ENCODE results near the gene KIF5C. TPM values are rescaled to one million over a fixed set of nuclear protein-coding genes. Genes with fewer than 3 reads are reported as not detected.

KIF5C gene
- total RNA-seq, 4 donors from 2014 or later: 0.75 to 3.2 (median 2.3) TPM

DNA sequence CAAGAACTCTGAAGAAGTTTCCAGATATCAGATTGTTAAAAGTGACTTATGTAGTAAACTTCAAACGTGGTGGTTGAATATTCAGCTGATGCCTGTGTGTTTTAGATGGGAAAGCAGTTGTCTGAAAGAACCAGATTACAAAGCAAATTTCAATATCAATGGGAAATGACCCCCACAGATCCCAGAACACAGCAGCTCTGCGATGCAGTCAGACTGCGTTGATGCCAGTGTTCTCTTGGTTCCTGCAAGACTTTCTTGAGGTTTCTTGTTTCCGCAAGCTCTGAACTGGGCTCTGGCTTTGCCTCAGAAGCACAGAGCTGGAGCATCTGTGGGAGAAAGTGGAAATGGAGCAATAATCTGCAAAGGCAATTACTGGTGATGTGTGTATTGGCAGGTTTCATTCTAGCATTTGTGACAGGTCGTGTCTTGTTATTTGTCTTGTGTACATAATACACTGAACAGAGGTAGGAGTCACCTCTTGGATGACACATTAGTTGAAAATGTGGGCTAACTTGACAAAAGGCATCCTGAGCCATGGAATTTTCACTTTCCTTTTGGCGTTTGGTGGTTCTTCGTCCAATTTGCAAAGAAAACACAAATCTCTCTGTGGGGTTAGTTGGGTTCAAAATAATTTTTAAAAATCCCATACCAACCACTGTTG lies 152.7 kb downstream of the KIF5C start:
- in situ Hi-C loops (cut with MboI; ENCODE audit: low pct_ligation_motif_present in 1 of 4, low pct_unique_long_range_greater_than_20kb in 1 of 4, low sequenced_read_pairs in 3 of 4): loop anchor here in 2 of 4 donors (10.0 to 25.0 kb wide), 2 partner anchors 285 to 537 kb away; no protein-coding TSS in a partner anchor
- no peak for TF ChIP-seq EP300 (IDR thresholded peaks at IDR 0.05; ENCODE audit: low read depth)
- TF ChIP-seq, protein P1, sequence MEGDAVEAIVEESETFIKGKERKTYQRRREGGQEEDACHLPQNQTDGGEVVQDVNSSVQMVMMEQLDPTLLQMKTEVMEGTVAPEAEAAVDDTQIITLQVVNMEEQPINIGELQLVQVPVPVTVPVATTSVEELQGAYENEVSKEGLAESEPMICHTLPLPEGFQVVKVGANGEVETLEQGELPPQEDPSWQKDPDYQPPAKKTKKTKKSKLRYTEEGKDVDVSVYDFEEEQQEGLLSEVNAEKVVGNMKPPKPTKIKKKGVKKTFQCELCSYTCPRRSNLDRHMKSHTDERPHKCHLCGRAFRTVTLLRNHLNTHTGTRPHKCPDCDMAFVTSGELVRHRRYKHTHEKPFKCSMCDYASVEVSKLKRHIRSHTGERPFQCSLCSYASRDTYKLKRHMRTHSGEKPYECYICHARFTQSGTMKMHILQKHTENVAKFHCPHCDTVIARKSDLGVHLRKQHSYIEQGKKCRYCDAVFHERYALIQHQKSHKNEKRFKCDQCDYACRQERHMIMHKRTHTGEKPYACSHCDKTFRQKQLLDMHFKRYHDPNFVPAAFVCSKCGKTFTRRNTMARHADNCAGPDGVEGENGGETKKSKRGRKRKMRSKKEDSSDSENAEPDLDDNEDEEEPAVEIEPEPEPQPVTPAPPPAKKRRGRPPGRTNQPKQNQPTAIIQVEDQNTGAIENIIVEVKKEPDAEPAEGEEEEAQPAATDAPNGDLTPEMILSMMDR (IDR thresholded peaks at IDR 0.05): no peak
- no peak for TF ChIP-seq POLR2AphosphoS5 (IDR thresholded peaks at IDR 0.05)
- no peak for TF ChIP-seq POLR2A (IDR thresholded peaks at IDR 0.05)
- Histone ChIP-seq H3K36me3 (no peaks in the 10 kb centered on the region), H3K4me3 (no peak overlapping the region), H3K27ac (no peak overlapping the region), H3K9me3 (no peaks in the 10 kb centered on the region), H3K27me3 (peaks cover 4% of the 10 kb centered on the region), H3K4me1 (no peaks in the 10 kb centered on the region)
- WGBS, 2 donors (ENCODE audit: low coverage in 1 of 2): 77% methylated on average over 7 of the region's 7 CpGs; no CpG with 5 or more reads in 1 of the 2 donors
- intact Hi-C loops (cut with DNase I; ENCODE audit: low total_unique reads): no loop called here
- DNase-seq: no peak

DNA sequence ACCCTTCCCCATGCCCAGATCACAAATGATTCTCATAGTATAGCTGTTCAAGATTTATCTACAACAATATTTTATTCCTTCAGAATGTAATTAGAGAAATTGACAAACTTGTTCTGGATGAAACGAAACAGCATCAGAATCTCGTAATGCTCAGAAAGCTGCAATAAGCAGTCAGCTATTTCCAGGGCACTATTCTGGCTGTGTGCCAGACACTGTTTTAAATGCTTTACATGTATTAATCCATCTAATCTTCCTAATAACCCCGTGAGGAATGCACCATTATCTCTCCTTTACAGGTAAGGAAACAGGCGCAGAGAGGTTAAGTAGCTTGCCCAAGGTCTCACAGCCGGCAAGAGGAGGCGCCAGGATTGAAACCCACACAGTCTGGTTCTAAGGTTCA lies 153.3 kb downstream of the KIF5C start:
- in situ Hi-C loops (cut with MboI; ENCODE audit: low pct_ligation_motif_present in 1 of 4, low pct_unique_long_range_greater_than_20kb in 1 of 4, low sequenced_read_pairs in 3 of 4) (loop anchor here in 2 of 4 donors (10.0 to 25.0 kb wide), 2 partner anchors 284 to 536 kb away; no protein-coding TSS in a partner anchor), intact Hi-C loops (cut with DNase I; ENCODE audit: low total_unique reads) (no loop called here)
- no peak for DNase-seq
- Histone ChIP-seq H3K36me3 (no peaks in the 10 kb centered on the region), H3K27me3 (peaks cover 4% of the 10 kb centered on the region), H3K4me1 (no peaks in the 10 kb centered on the region), H3K9me3 (no peaks in the 10 kb centered on the region), H3K4me3 (no peak overlapping the region), H3K27ac (no peak overlapping the region)
- TF ChIP-seq EP300 (IDR thresholded peaks at IDR 0.05; ENCODE audit: low read depth): no peak
- no peak for TF ChIP-seq POLR2AphosphoS5 (IDR thresholded peaks at IDR 0.05)
- TF ChIP-seq, protein P1 (IDR thresholded peaks at IDR 0.05): no peak
- 58 to 83% methylated on average over 3 to 6 of the region's 6 CpGs for WGBS, 2 donors (ENCODE audit: low coverage in 1 of 2)

DNA sequence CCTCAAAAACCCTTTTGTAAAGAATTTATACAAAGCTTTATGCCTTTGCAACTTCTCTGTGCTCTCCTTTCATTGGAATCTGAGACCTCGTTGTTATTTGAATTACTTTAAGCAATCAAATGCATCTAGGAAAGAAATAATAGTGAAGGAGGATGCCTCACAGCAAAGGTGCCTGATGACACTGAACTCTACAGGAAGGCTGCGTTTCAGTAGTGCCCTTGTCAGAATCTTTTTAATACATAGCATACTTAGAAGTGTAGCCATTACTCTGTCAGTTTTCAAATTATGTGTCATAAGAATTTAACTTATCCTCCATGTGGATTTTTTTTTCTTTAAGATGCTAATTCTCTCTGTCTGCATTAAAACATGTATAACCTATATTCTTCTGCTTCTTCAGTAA lies 153.9 kb downstream of the KIF5C start:
- no peaks in the 10 kb centered on the region for H3K4me1 ChIP-seq
- no peaks in the 10 kb centered on the region for H3K9me3 ChIP-seq
- no peak overlapping the region for H3K27ac ChIP-seq
- WGBS, 2 donors (ENCODE audit: low coverage in 1 of 2): 63 to 70% methylated on average over 2 of the region's 2 CpGs
- intact Hi-C loops (cut with DNase I; ENCODE audit: low total_unique reads) (no loop called here), in situ Hi-C loops (cut with MboI; ENCODE audit: low pct_ligation_motif_present in 1 of 4, low pct_unique_long_range_greater_than_20kb in 1 of 4, low sequenced_read_pairs in 3 of 4) (loop anchor here in 2 of 4 donors (10.0 to 25.0 kb wide), 2 partner anchors 283 to 536 kb away; no protein-coding TSS in a partner anchor)
- H3K36me3 ChIP-seq: no peaks in the 10 kb centered on the region
- DNase-seq: no peak
- H3K27me3 ChIP-seq: peaks cover 4% of the 10 kb centered on the region
- H3K4me3 ChIP-seq: no peak overlapping the region
- TF ChIP-seq POLR2AphosphoS5 (IDR thresholded peaks at IDR 0.05) (no peak), EP300 (IDR thresholded peaks at IDR 0.05; ENCODE audit: low read depth) (no peak), POLR2A (IDR thresholded peaks at IDR 0.05) (no peak)
- TF ChIP-seq, protein P1 (IDR thresholded peaks at IDR 0.05): no peak

DNA sequence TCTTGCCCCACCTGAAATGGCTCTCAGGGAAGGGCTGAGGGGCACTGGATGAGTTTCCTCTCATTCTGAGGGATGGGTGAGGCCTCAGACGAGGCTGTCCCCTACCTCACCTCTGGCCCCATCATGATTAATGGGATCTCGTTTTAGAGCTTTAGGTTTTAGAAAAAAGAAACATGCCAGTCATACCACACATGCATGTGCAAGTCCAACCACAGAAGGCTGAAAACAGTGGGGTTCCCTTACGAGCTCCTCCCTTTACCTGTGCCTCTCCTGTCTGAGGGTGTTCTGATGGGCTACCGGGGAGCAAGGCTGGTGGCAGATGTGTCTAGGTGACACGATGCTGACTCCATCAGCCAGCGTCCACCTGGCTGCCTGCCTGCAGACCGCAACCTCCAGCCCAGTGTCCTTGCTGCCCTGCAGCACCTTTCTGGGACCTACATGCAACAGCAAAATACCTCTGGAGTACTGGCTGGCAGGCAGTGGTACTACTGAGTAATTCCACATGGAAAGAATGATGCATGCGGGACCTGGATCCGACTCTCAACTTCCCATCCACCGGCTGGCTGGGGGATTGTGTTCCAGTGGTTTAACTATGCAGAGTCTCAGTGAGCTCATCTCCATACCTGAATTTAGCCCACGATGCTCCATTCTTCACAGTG lies 154.4 kb downstream of the KIF5C start:
- Histone ChIP-seq H3K4me1 (no peaks in the 10 kb centered on the region), H3K36me3 (no peaks in the 10 kb centered on the region), H3K27me3 (peaks cover 4% of the 10 kb centered on the region), H3K4me3 (no peak overlapping the region), H3K9me3 (no peaks in the 10 kb centered on the region), H3K27ac (no peak overlapping the region)
- in situ Hi-C loops (cut with MboI; ENCODE audit: low pct_ligation_motif_present in 1 of 4, low pct_unique_long_range_greater_than_20kb in 1 of 4, low sequenced_read_pairs in 3 of 4) (loop anchor here in 2 of 4 donors (10.0 to 25.0 kb wide), 2 partner anchors 283 to 535 kb away; no protein-coding TSS in a partner anchor), intact Hi-C loops (cut with DNase I; ENCODE audit: low total_unique reads) (no loop called here)
- no peak for DNase-seq
- TF ChIP-seq, protein P1 (IDR thresholded peaks at IDR 0.05): no peak
- TF ChIP-seq POLR2AphosphoS5 (IDR thresholded peaks at IDR 0.05): no peak
- TF ChIP-seq EP300 (IDR thresholded peaks at IDR 0.05; ENCODE audit: low read depth): no peak
- no peak for TF ChIP-seq POLR2A (IDR thresholded peaks at IDR 0.05)
- 40 to 83% methylated on average over 2 to 11 of the region's 11 CpGs for WGBS, 2 donors (ENCODE audit: low coverage in 1 of 2)
